ENCODE data around the gene PRMT2. TPM values are rescaled to one million over a fixed set of nuclear protein-coding genes. Genes with fewer than 3 reads are reported as not detected.

PRMT2 gene
- total RNA-seq, 1 donor from 2014 or later, result 75.4 TPM

DNA sequence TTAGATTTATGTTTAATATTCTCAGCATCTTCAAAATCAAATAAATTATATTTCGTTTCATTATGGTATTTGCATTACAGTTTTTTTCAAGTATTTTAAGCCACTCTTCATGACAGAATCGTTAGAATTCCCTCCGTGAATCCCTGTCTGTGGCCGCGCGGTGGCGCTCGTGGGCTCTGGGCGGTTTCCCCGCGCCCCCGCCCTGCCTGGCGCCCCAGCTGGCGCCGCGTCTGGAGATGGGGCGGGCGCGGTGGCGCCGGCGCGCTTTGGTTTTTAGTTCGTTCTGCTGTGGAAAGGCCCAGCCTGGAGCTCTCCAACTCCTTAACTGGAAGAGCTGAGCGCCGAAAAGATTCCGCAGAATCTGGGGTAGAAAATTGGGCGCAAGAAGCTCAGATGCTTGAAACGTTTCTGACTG, 25.7 kb downstream of the PRMT2 start:
- TF ChIP-seq, protein P1, sequence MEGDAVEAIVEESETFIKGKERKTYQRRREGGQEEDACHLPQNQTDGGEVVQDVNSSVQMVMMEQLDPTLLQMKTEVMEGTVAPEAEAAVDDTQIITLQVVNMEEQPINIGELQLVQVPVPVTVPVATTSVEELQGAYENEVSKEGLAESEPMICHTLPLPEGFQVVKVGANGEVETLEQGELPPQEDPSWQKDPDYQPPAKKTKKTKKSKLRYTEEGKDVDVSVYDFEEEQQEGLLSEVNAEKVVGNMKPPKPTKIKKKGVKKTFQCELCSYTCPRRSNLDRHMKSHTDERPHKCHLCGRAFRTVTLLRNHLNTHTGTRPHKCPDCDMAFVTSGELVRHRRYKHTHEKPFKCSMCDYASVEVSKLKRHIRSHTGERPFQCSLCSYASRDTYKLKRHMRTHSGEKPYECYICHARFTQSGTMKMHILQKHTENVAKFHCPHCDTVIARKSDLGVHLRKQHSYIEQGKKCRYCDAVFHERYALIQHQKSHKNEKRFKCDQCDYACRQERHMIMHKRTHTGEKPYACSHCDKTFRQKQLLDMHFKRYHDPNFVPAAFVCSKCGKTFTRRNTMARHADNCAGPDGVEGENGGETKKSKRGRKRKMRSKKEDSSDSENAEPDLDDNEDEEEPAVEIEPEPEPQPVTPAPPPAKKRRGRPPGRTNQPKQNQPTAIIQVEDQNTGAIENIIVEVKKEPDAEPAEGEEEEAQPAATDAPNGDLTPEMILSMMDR (IDR thresholded peaks at IDR 0.05), result peak; percentile 98
- no peak for TF ChIP-seq EZH2 (IDR thresholded peaks at IDR 0.05)
- no peaks in the 10 kb centered on the region for H3K79me2 ChIP-seq (ENCODE audit: low read depth)
- peaks cover 11% of the 10 kb centered on the region for H3F3A ChIP-seq (ENCODE audit: low read depth)
- Mint-ChIP-seq H3K27ac (no peak overlapping the region), H3K4me1 (peaks cover 6% of the 10 kb centered on the region), H3K36me3 (peaks cover 40% of the 10 kb centered on the region), H3K27me3 (ENCODE audit: insufficient read depth, low read depth) (peaks cover 3% of the 10 kb centered on the region), H3K4me3 (no peak overlapping the region), H3K9me3 (peaks cover 6% of the 10 kb centered on the region)
- H3K4me2 ChIP-seq, result peak overlapping the region; percentile 69
- peak overlapping the region; percentile 16 for H3K4me3 ChIP-seq
- no peak overlapping the region for H3K27ac ChIP-seq
- peaks cover 3% of the 10 kb centered on the region for H3K4me1 ChIP-seq
- H3K27me3 ChIP-seq, result no peaks in the 10 kb centered on the region
- no peaks in the 10 kb centered on the region for H4K20me1 ChIP-seq (ENCODE audit: low read depth)
- no peaks in the 10 kb centered on the region for H3K9me3 ChIP-seq (ENCODE audit: low read depth)
- H3K9ac ChIP-seq, result no peak overlapping the region
- no peak overlapping the region for H2AFZ ChIP-seq (replicated peaks)
- H3K36me3 ChIP-seq, result no peaks in the 10 kb centered on the region
- DNase-seq (ENCODE audit: low spot score), result peak; percentile 93

DNA sequence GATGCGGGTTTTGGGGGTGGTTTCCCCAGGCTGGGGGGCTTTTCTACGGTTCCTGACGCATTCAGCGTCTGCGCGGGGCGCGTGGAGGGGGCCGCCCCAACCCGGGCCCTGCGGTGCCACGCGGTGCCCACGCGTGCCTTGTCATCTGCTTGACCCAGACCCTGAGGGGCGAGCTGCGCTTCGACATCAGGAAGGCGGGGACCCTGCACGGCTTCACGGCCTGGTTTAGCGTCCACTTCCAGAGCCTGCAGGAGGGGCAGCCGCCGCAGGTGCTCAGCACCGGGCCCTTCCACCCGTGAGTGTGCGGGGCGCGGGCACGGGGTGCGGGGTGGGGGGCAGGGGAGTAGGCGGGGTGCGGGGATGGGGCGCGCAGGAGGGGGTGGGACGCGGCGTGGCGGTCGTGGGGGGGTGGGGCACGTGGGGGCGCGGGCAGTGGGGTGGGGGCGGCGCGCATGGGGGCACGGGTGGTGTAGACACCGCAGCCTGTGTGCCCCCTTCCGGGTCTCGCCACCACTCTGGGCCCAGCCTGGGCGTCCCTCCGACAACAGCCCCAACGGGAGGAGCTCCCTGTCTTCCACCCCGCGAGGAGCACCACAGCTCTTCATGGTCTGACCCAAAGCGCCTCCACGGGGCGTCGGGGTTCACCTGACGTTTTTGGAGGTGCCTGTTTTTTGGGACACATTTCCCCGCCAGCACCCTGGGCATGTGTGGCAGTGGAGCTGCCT, 26.3 kb downstream of the PRMT2 start:
- peak overlapping the region; percentile 16 for H3K4me3 ChIP-seq

DNA sequence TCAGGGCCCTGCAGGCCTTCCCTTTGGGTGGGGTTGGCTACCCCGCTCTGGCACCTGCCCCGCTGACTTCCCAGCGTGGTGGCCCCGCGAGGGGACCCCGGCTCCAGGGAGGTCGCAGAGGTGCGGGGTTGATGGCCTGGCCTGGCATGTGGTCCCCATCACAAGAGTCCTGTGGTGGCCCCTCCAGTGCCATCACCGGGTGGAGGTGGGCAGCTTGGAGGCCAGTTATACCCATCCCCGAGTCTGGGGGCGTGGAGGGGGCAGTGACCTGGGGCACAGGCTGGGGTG, 26.8 kb downstream of the PRMT2 start:
- peaks cover 13% of the 10 kb centered on the region for H3F3A ChIP-seq (ENCODE audit: low read depth)
- H3K36me3 ChIP-seq, result no peaks in the 10 kb centered on the region
- H3K27ac ChIP-seq, result no peak overlapping the region
- no peak overlapping the region for H3K27ac Mint-ChIP-seq
- no peaks in the 10 kb centered on the region for H3K9me3 Mint-ChIP-seq
- H3K4me2 ChIP-seq, result no peak overlapping the region
- H3K4me1 Mint-ChIP-seq, result peaks cover 6% of the 10 kb centered on the region
- H3K9ac ChIP-seq, result no peak overlapping the region
- DNase-seq (ENCODE audit: low spot score), result no peak
- H3K4me1 ChIP-seq, result peaks cover 3% of the 10 kb centered on the region
- no peak overlapping the region for H3K4me3 ChIP-seq
- no peaks in the 10 kb centered on the region for H4K20me1 ChIP-seq (ENCODE audit: low read depth)
- peaks cover 29% of the 10 kb centered on the region for H3K36me3 Mint-ChIP-seq
- no peak for TF ChIP-seq EZH2phosphoT487 (IDR thresholded peaks at IDR 0.05)
- no peak for TF ChIP-seq EZH2 (IDR thresholded peaks at IDR 0.05)
- TF ChIP-seq, protein P1 (IDR thresholded peaks at IDR 0.05), result no peak
- no peak overlapping the region for H3K4me3 Mint-ChIP-seq
- no peaks in the 10 kb centered on the region for H3K79me2 ChIP-seq (ENCODE audit: low read depth)
- no peak overlapping the region for H2AFZ ChIP-seq (replicated peaks)
- peaks cover 11% of the 10 kb centered on the region for H3K27me3 ChIP-seq
- no peaks in the 10 kb centered on the region for H3K9me3 ChIP-seq (ENCODE audit: low read depth)
- H3K27me3 Mint-ChIP-seq (ENCODE audit: insufficient read depth, low read depth), result peaks cover 3% of the 10 kb centered on the region

More for the DNA sequence above, 26.3 kb downstream of the PRMT2 start:
- H3K4me1 Mint-ChIP-seq, result peaks cover 6% of the 10 kb centered on the region
- Histone ChIP-seq H3K4me2 (peak overlapping the region; percentile 69), H3K27ac (no peak overlapping the region), H3K9me3 (ENCODE audit: low read depth) (no peaks in the 10 kb centered on the region), H3K4me1 (peaks cover 3% of the 10 kb centered on the region), H3K79me2 (ENCODE audit: low read depth) (no peaks in the 10 kb centered on the region), H3K9ac (no peak overlapping the region), H4K20me1 (ENCODE audit: low read depth) (no peaks in the 10 kb centered on the region), H3F3A (ENCODE audit: low read depth) (peaks cover 11% of the 10 kb centered on the region), H3K27me3 (peaks cover 6% of the 10 kb centered on the region), H2AFZ (replicated peaks) (no peak overlapping the region), H3K36me3 (no peaks in the 10 kb centered on the region)
- H3K36me3 Mint-ChIP-seq, result peaks cover 34% of the 10 kb centered on the region
- no peak overlapping the region for H3K4me3 Mint-ChIP-seq
- no peak for DNase-seq (ENCODE audit: low spot score)
- H3K9me3 Mint-ChIP-seq, result peaks cover 2% of the 10 kb centered on the region
- no peak for TF ChIP-seq EZH2 (IDR thresholded peaks at IDR 0.05)
- TF ChIP-seq, protein P1 (IDR thresholded peaks at IDR 0.05), result no peak
- TF ChIP-seq EZH2phosphoT487 (IDR thresholded peaks at IDR 0.05), result no peak
- peaks cover 3% of the 10 kb centered on the region for H3K27me3 Mint-ChIP-seq (ENCODE audit: insufficient read depth, low read depth)
- no peak overlapping the region for H3K27ac Mint-ChIP-seq
